H1 (cell line): ENCODE measurements around the gene SMU1. TPM values are rescaled to one million over a fixed set of nuclear protein-coding genes. Genes with fewer than 3 reads are reported as not detected.
A peak's percentile ranks its signal among the peaks of the same experiment; 100 is the strongest.

Experiments
- CTCF ChIA-PET: fragments of 300-600 bp; sonication (Branson Sonifier 250); formaldehyde crosslinking; loops from one replicate; lab custom pipeline; 2021; ENCODE audit not compliant: partially characterized antibody; lab: Charles Lee
- POLR2A ChIA-PET: fragments of 300-600 bp; sonication (Branson Sonifier 250); formaldehyde crosslinking; loops from one replicate; lab custom pipeline; 2021; ENCODE audit warnings: inconsistent platforms; ENCODE audit not compliant: partially characterized antibody; lab: Charles Lee
- DNase-seq, 2 experiments: peaks; one replicate each; pipeline versions ENCODE4 v3.0.0 to v3.0.0-alpha.2; 2010 to 2022; ENCODE audit warnings: low spot score in 2 of 2, low read depth in 1 of 2, mixed read lengths in 1 of 2
- FAIRE-seq: peaks from 2 replicates; lab custom pipeline; 2011; peaks lifted over from hg19 to GRCh38; lab: Jason Lieb, UNC
- H2AFZ ChIP-seq: 2 replicates; pipeline ENCODE4 v1.8.1; 2012; ENCODE audit warnings: low read length, inconsistent platforms
- H2AK5ac ChIP-seq: 2 replicates; pipeline ENCODE4 v1.6.1; 2013; ENCODE audit warnings: low read depth, low read length
- H2BK120ac ChIP-seq: replicated peaks from 2 replicates; pipeline ENCODE3; 2013; ENCODE audit warnings: low read depth, low read length, inconsistent platforms
- H2BK12ac ChIP-seq: 2 replicates; pipeline ENCODE4 v1.6.1; 2013; ENCODE audit warnings: low read depth, low read length
- H2BK15ac ChIP-seq: 2 replicates; pipeline ENCODE4 v1.6.1; 2013; ENCODE audit warnings: low read length
- H2BK20ac ChIP-seq: 2 replicates; pipeline ENCODE4 v1.6.1; 2013; ENCODE audit warnings: low read length
- H2BK5ac ChIP-seq: 2 replicates; pipeline ENCODE4 v1.6.1; 2013; ENCODE audit warnings: low read depth, low read length
- H3K14ac ChIP-seq: 2 replicates; pipeline ENCODE4 v1.6.1; 2013; ENCODE audit warnings: inconsistent platforms; ENCODE audit not compliant: insufficient read length
- H3K18ac ChIP-seq: 2 replicates; pipeline ENCODE4 v1.6.1; 2013; ENCODE audit warnings: low read length; ENCODE audit errors: extremely low read depth
- H3K23ac ChIP-seq: 2 replicates; pipeline ENCODE4 v1.6.1; 2013; ENCODE audit warnings: inconsistent platforms; ENCODE audit not compliant: insufficient read length
- H3K23me2 ChIP-seq: 2 replicates; pipeline ENCODE4 v1.6.1; 2013; ENCODE audit warnings: low read depth, low read length
- H3K27ac ChIP-seq: 2 replicates; pipeline ENCODE4 v1.6.1; 2011; ENCODE audit warnings: low read depth, low read length, inconsistent platforms
- H3K27me3 ChIP-seq, 4 experiments: replicated peaks in 1 of 4; 1 replicate in 1 of 4; 2 replicates in 3 of 4; pipeline versions ENCODE4 v1.6.1 to v1.8.1; 2011 to 2013; ENCODE audit warnings: low read length in 3 of 4, mild to moderate bottlenecking in 3 of 4, inconsistent platforms in 2 of 4, mixed read lengths in 2 of 4, moderate library complexity in 1 of 4; ENCODE audit not compliant: control insufficient read depth in 3 of 4, insufficient read depth in 3 of 4; ENCODE audit errors: extremely low read depth in 1 of 4
- H3K36me3 ChIP-seq, 4 experiments: 2 replicates each; pipeline versions ENCODE4 v1.6.1 to v1.8.1; 2011 to 2013; ENCODE audit warnings: mild to moderate bottlenecking in 4 of 4, low read length in 3 of 4, moderate library complexity in 2 of 4, control low read depth in 1 of 4, inconsistent platforms in 1 of 4; ENCODE audit not compliant: insufficient read depth in 4 of 4, control insufficient read depth in 2 of 4
- H3K4ac ChIP-seq: replicated peaks from 2 replicates; pipeline ENCODE3; 2013; ENCODE audit warnings: low read length, low read depth, mixed read lengths, inconsistent platforms; ENCODE audit not compliant: insufficient read length
- H3K4me1 ChIP-seq, 4 experiments: replicated peaks in 1 of 4; 1 replicate in 1 of 4; 2 replicates in 3 of 4; pipeline versions ENCODE4 v1.6.1 to v1.8.1; 2011 to 2013; ENCODE audit warnings: low read length in 3 of 4, inconsistent platforms in 2 of 4, mixed read lengths in 1 of 4; ENCODE audit not compliant: insufficient read depth in 4 of 4, control insufficient read depth in 3 of 4
- H3K4me2 ChIP-seq, 2 experiments: 2 replicates each; pipeline versions ENCODE4 v1.6.1 to v1.8.1; 2011 to 2013; ENCODE audit warnings: low read depth in 2 of 2, low read length in 2 of 2, control low read depth in 1 of 2, inconsistent platforms in 1 of 2, mild to moderate bottlenecking in 1 of 2; ENCODE audit not compliant: insufficient read depth in 1 of 2
- H3K4me3 ChIP-seq, 4 experiments: fragments of 200-600, 300-600 bp in 1 of 4; sonication (generic), shearing (Covaris generic), sonication (Bioruptor Twin) in 1 of 4; 2 replicates each; pipeline versions ENCODE4 v1.5.1 to v1.8.1; 2011 to 2016; ENCODE audit warnings: low read length in 4 of 4, low read depth in 3 of 4, control low read depth in 2 of 4, inconsistent platforms in 2 of 4, mild to moderate bottlenecking in 2 of 4, mixed read lengths in 1 of 4, moderate library complexity in 1 of 4; ENCODE audit not compliant: insufficient read depth in 2 of 4; ENCODE audit errors: extremely low read depth in 1 of 4
- H3K56ac ChIP-seq: replicated peaks from 2 replicates; pipeline ENCODE3; 2013; ENCODE audit warnings: low read depth, mild to moderate bottlenecking, mixed read lengths, low read length, inconsistent platforms; ENCODE audit not compliant: insufficient read length
- H3K79me1 ChIP-seq: 2 replicates; pipeline ENCODE4 v1.6.1; 2013; ENCODE audit warnings: low read depth, low read length, control low read depth
- H3K79me2 ChIP-seq, 2 experiments: 2 replicates each; pipeline versions ENCODE4 v1.6.1 to v1.8.1; 2012 to 2013; ENCODE audit warnings: low read length in 2 of 2, mild to moderate bottlenecking in 2 of 2, inconsistent platforms in 1 of 2; ENCODE audit not compliant: insufficient read depth in 2 of 2, control insufficient read depth in 1 of 2
- H3K9ac ChIP-seq, 4 experiments: replicated peaks in 1 of 4; 1 replicate in 1 of 4; 2 replicates in 3 of 4; pipeline versions ENCODE4 v1.6.1 to v1.8.1; 2011 to 2013; ENCODE audit warnings: low read depth in 3 of 4, low read length in 3 of 4, control low read depth in 2 of 4, mild to moderate bottlenecking in 2 of 4, moderate library complexity in 2 of 4, inconsistent platforms in 1 of 4; ENCODE audit errors: extremely low read depth in 1 of 4
- H3K9me3 ChIP-seq, 2 experiments: 2 replicates each; pipeline versions ENCODE4 v1.6.1 to v1.8.1; 2012 to 2013; ENCODE audit warnings: mild to moderate bottlenecking in 2 of 2, moderate library complexity in 2 of 2, control low read depth in 1 of 2, inconsistent platforms in 1 of 2, low read depth in 1 of 2, low read length in 1 of 2, mixed read lengths in 1 of 2; ENCODE audit not compliant: insufficient read depth in 2 of 2
- H4K20me1 ChIP-seq, 2 experiments: replicated peaks in 1 of 2; 2 replicates each; pipeline versions ENCODE3 to v1.8.1; 2011 to 2013; ENCODE audit warnings: inconsistent platforms in 2 of 2, low read length in 2 of 2, mild to moderate bottlenecking in 1 of 2; ENCODE audit not compliant: insufficient read depth in 2 of 2, control insufficient read depth in 1 of 2
- H4K5ac ChIP-seq: 2 replicates; pipeline ENCODE4 v1.6.1; 2013; ENCODE audit warnings: low read length, low read depth, mixed read lengths, inconsistent platforms; ENCODE audit not compliant: insufficient read length
- H4K8ac ChIP-seq: 2 replicates; pipeline ENCODE4 v1.8.0; 2013; ENCODE audit warnings: mild to moderate bottlenecking, moderate library complexity, low read length, inconsistent platforms; ENCODE audit not compliant: insufficient read depth; ENCODE audit errors: extremely low read depth
- H4K91ac ChIP-seq: replicated peaks from 2 replicates; pipeline ENCODE3; 2013; ENCODE audit warnings: low read length, mixed read lengths, inconsistent platforms; ENCODE audit not compliant: insufficient read length
- CTBP2 ChIP-seq: IDR thresholded peaks from 2 replicates; pipeline ENCODE4 v1.7.0; 2011; ENCODE audit warnings: borderline replicate concordance, mild to moderate bottlenecking, moderate library complexity, mixed read lengths, low read length; ENCODE audit not compliant: insufficient read depth, insufficient read length
- POLR2AphosphoS5 ChIP-seq: IDR thresholded peaks from 2 replicates; pipeline ENCODE4 v1.6.1; 2011; ENCODE audit warnings: low read depth, low read length
- WGBS, 2 experiments: shearing (Covaris generic) in 1 of 2; methylation state at CpG; one replicate each; pipeline versions ENCODE4 v1.1.6 to v1.1.7; 2013 to 2015; ENCODE audit warnings: low lambda C conversion rate in 2 of 2, mixed read lengths in 2 of 2, inconsistent platforms in 1 of 2, low coverage in 1 of 2, missing lambda C conversion rate in 1 of 2; ENCODE audit not compliant: insufficient replicate concordance in 2 of 2, insufficient coverage in 1 of 2, insufficient read length in 1 of 2; ENCODE audit errors: extremely low coverage in 1 of 2, missing lambda C conversion rate in 1 of 2; 5-methylcytosine and 5-hydroxymethylcytosine counted together
- polyA plus RNA-seq, 7 experiments: library from polyadenylated mRNA; depleted of rRNA in 3 of 7; stranded (reverse) in 5 of 7; unstranded in 2 of 7; fragments of >200 nt in 5 of 7; fragments of 200-250 nt in 2 of 7; gene quantifications; 1 replicate in 5 of 7; 2 replicates in 1 of 7; 4 replicates in 1 of 7; pipeline versions ENCODE4 v1.2.1 to v1.2.3, GENCODE V29; 2011 to 2013; ENCODE audit warnings: missing spikeins in 2 of 7, mixed read lengths in 2 of 7
- total RNA-seq: library from RNA; stranded (reverse); fragmentation: NEBNext Ultra II Directional; extraction: Animal tissue kit (Norgen Biotek cat#: 25700); gene quantifications from 2 replicates; pipeline ENCODE4 v1.2.1, GENCODE V29; 2021

Gene SMU1
- total and polyA plus RNA-seq, 2 of the 8 experiments (the other 6 are each of a cell fraction or from before 2014, with no cell fraction given): 8.4 to 26.0 TPM

DNA sequence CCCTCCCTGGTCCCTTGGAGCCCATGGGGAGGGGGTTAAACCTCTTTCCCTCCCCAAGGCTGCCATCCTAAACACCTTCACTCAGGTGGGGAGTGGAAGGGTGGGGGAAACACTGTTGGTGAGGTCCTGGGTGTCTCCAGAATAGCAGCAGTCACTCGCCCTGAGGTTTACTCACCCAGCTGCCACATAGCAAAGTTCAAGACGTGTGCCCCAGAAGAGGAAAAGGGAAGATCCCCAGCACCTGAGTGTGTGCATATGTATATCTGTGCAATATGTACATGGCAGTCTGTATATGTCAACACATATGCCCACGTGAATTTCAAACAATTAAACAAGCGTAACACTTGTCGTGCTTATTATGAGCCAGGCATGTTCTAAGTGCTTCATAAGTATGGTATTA, 31.3 kb upstream of the SMU1 start:
- Histone ChIP-seq H2BK12ac (no peak overlapping the region), H4K91ac (no peak overlapping the region), H3K23me2 (no peaks in the 10 kb centered on the region), H2BK20ac (no peak overlapping the region), H2AFZ (0 out of 2 replicates have a peak overlapping the region, but pooled peaks have one; percentile 5), H3K56ac (no peak overlapping the region), H2BK120ac (no peak overlapping the region), H3K23ac (no peak overlapping the region), H3K4me2 (no peak overlapping the region), H3K79me2 (no peaks in the 10 kb centered on the region), H3K18ac (no peak overlapping the region), H3K9me3 (no peaks in the 10 kb centered on the region), H2BK15ac (no peak overlapping the region; the same call in 1 of the 2 replicates), H3K14ac (no peak overlapping the region), H3K36me3 (no peaks in the 10 kb centered on the region), H3K27me3 (no peaks in the 10 kb centered on the region), H4K8ac (no peak overlapping the region), H2BK5ac (no peak overlapping the region), H3K9ac (no peak overlapping the region), H3K79me1 (no peaks in the 10 kb centered on the region), H4K20me1 (no peaks in the 10 kb centered on the region), H3K27ac (no peak overlapping the region), H3K4ac (no peak overlapping the region), H3K4me1 (peaks cover 0 to 4% (median 1%) of the 10 kb centered on the region in 4 experiments; a peak in 3 of 7 replicates), H4K5ac (no peak overlapping the region), H2AK5ac (no peak overlapping the region), H3K4me3 (no peak overlapping the region)
- FAIRE-seq (no peak), DNase-seq (no peak)
- POLR2A ChIA-PET: no interaction called here
- CTCF ChIA-PET: interaction anchor here (0.9 to 1.0 kb wide), 2 partner anchors 25 to 119 kb away, joined by 3 to 4 read pairs; no protein-coding TSS in a partner anchor
- 73% methylated on average over 5 of the region's 5 CpGs; no CpG with 5 or more reads in 1 of the 2 experiments for WGBS, 2 experiments
- TF ChIP-seq CTBP2 (no peak), POLR2AphosphoS5 (no peak)
